ENCODE results near the gene PIP5K1B. TPM values are rescaled to one million over a fixed set of nuclear protein-coding genes. Genes with fewer than 3 reads are reported as not detected.
"Not testable (repeated sequence)": the region's sequence is repeated elsewhere in the genome, so short reads cannot be mapped to it uniquely, and the experiment has no call there.

PIP5K1B gene
- total and polyA plus RNA-seq, 2 experiments from 2014 or later: 3.2 to 5.0 TPM

DNA sequence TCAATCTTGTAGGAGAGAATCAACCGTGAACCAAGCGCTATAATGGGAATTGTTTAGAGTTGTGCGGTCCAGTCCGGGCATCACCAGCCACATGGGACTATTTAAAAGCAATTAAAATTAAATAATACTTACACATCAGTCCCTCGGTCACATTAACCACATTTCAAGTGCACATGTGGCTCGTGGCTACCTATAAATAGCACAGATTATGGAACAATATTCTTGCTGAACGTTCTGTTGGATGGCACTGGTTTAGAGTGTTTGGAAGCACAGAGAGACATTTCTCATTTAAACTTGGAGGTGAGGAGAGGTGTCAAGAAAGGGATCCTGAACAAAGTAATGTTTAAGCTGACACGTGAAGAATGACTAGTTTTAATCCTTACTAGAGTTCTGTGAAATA, 12.5 kb upstream of the PIP5K1B start:
- H3K4me1 ChIP-seq (ENCODE audit: low read depth): peaks cover 18% of the 10 kb centered on the region
- no peaks in the 10 kb centered on the region for H3K27me3 ChIP-seq
- no peak overlapping the region for H3K4me3 ChIP-seq

DNA sequence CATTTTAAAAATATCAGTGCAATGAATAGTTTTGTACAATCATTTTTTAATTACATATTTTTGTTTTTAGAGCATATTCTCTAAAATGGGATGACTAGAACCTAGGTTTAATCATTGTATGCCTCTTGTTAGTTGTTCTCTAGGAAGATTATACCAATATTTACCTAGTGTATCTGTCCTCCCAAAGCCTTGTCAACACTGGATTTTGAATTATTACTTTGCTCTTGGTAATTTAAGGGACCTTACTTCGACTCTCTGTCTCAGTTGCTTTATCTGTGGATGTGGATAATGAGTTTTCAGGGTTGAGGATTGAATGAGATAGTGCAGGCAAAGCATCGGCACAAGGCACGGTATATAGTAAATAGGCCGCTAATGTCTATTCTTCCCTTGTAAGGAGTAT, 10.9 kb upstream of the PIP5K1B start:
- Histone ChIP-seq H3K4me3 (no peak overlapping the region), H3K27ac (no peak overlapping the region), H3K9me3 (ENCODE audit: low read depth) (no peaks in the 10 kb centered on the region), H3K36me3 (no peaks in the 10 kb centered on the region), H3K4me1 (ENCODE audit: low read depth) (peaks cover 23% of the 10 kb centered on the region), H3K27me3 (no peaks in the 10 kb centered on the region)
- DNase-seq (ENCODE audit: low read depth in 1 of 2, low spot score in 1 of 2): no peak
- TF ChIP-seq, protein P1, sequence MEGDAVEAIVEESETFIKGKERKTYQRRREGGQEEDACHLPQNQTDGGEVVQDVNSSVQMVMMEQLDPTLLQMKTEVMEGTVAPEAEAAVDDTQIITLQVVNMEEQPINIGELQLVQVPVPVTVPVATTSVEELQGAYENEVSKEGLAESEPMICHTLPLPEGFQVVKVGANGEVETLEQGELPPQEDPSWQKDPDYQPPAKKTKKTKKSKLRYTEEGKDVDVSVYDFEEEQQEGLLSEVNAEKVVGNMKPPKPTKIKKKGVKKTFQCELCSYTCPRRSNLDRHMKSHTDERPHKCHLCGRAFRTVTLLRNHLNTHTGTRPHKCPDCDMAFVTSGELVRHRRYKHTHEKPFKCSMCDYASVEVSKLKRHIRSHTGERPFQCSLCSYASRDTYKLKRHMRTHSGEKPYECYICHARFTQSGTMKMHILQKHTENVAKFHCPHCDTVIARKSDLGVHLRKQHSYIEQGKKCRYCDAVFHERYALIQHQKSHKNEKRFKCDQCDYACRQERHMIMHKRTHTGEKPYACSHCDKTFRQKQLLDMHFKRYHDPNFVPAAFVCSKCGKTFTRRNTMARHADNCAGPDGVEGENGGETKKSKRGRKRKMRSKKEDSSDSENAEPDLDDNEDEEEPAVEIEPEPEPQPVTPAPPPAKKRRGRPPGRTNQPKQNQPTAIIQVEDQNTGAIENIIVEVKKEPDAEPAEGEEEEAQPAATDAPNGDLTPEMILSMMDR (IDR thresholded peaks at IDR 0.05; ENCODE audit: low read depth, low read length): no peak

More for the DNA sequence above, 12.5 kb upstream of the PIP5K1B start:
- DNase-seq (ENCODE audit: low read depth in 1 of 2, low spot score in 1 of 2): no peak
- Histone ChIP-seq H3K27ac (no peak overlapping the region), H3K9me3 (ENCODE audit: low read depth) (no peaks in the 10 kb centered on the region), H3K36me3 (no peaks in the 10 kb centered on the region)
- TF ChIP-seq, protein P1 (IDR thresholded peaks at IDR 0.05; ENCODE audit: low read depth, low read length): no peak

DNA sequence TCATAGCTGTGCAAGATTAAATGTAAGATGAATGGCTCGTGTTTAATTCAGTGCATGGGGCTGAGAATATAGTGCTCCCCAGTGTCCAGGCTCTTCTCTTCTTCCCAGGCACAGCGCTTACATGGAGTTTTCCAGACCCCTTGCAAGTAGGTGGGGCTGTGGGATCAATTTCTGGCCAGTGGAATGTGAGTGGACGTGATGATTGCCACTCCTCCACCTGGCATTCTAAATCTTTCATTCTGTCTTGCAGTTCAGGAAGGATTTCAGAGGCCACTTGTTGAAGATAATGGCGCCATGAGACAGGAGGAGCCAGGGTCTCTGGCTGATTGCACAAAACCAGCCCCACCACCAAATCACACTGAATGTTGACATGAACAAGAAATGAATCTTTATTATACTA, 7.2 kb upstream of the PIP5K1B start:
- Histone ChIP-seq H3K36me3 (no peaks in the 10 kb centered on the region), H3K4me1 (ENCODE audit: low read depth) (peaks cover 10% of the 10 kb centered on the region), H3K9me3 (ENCODE audit: low read depth) (no peaks in the 10 kb centered on the region), H3K27ac (no peak overlapping the region), H3K27me3 (peaks cover 14% of the 10 kb centered on the region), H3K4me3 (no peak overlapping the region)
- DNase-seq (ENCODE audit: low read depth in 1 of 2, low spot score in 1 of 2): peak in 1 of 2 donors; percentile 39
- TF ChIP-seq, protein P1 (IDR thresholded peaks at IDR 0.05; ENCODE audit: low read depth, low read length): no peak

DNA sequence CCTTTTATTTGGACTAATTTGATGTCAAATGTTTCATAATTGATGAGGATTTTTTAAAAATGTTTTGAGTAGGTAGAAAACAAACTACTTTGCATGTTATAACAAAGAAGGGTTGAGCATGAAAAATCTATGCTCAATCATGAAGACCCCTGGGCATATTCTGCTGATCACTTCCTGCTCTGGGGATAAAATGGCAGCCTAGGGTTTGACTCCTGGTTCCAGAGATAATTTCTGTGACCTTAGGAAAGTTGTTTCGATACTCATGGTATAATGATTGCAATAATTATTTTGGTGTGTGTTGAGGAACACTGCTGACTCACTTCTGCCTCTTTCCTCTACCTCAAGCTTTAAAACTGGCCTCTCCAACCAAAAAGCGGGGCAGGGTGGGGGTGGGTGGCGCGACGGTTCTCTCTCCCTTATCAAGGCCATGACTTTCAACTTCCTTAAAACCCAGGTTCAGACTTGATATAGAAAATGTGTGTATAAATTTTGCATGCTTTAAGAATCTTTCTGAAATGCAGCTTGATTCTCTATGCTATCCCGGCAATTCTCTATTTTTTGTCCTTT, 6.0 kb upstream of the PIP5K1B start:
- H3K4me3 ChIP-seq: no peak overlapping the region
- peaks cover 24% of the 10 kb centered on the region for H3K27me3 ChIP-seq

DNA sequence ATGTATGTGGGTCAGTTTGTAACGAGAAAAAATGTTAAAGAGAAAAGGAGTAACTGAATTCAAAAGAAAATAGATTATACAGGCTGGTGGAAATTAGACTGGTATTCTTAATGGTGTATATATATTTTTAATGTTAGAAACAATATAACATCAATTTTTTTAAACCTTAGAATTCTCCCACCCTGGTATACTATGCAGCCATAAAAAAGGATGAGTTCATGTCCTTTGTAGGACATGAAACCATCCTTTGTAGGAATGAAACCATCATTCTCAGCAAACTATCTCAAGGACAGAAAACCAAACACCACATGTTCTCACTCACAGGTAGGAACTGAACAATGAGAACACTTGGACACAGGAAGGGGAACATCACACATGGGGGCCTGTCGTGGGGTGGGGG, 5.4 kb upstream of the PIP5K1B start:
- Histone ChIP-seq H3K4me1 (ENCODE audit: low read depth) (peaks cover 10% of the 10 kb centered on the region), H3K27me3 (peaks cover 24% of the 10 kb centered on the region)
- DNase-seq (ENCODE audit: low read depth in 1 of 2, low spot score in 1 of 2); H3K27ac ChIP-seq; H3K4me3 ChIP-seq; H3K9me3 ChIP-seq (ENCODE audit: low read depth); H3K36me3 ChIP-seq: not testable (repeated sequence)

More for the DNA sequence above, 6.0 kb upstream of the PIP5K1B start:
- TF ChIP-seq, protein P1 (IDR thresholded peaks at IDR 0.05; ENCODE audit: low read depth, low read length): no peak
- Histone ChIP-seq H3K36me3 (no peaks in the 10 kb centered on the region), H3K4me1 (ENCODE audit: low read depth) (peaks cover 10% of the 10 kb centered on the region), H3K27ac (no peak overlapping the region), H3K9me3 (ENCODE audit: low read depth) (no peaks in the 10 kb centered on the region)
- DNase-seq (ENCODE audit: low read depth in 1 of 2, low spot score in 1 of 2): no peak

DNA sequence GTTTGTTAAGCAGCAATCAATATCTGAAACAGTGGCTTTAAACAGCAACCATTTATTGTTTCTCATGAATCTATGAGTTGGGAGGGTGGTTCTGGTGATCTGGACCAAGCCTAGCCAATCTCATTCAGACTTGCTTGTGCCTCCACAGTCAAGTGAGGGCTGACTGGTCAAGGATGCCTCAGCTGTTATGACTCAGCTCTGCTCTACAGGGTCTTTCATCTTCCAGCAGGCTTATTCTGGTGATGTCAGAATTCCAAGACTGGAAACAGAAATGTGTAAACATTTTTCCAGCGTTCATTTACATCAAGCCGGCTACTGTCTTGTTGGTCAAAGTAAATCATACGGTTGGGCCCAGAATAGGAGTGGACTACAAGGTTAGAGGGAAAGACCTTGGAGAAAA, 2.5 kb upstream of the PIP5K1B start:
- Histone ChIP-seq H3K27me3 (peaks cover 40% of the 10 kb centered on the region), H3K36me3 (no peaks in the 10 kb centered on the region), H3K9me3 (ENCODE audit: low read depth) (no peaks in the 10 kb centered on the region), H3K4me3 (no peak overlapping the region), H3K4me1 (ENCODE audit: low read depth) (peaks cover 6% of the 10 kb centered on the region), H3K27ac (no peak overlapping the region)
- DNase-seq (ENCODE audit: low read depth in 1 of 2, low spot score in 1 of 2): no peak
- TF ChIP-seq, protein P1 (IDR thresholded peaks at IDR 0.05; ENCODE audit: low read depth, low read length): no peak

Measured in cardiac muscle cell (in vitro differentiated cells and primary cell).